IPS DF 4.7 (cell line): Measurements from ENCODE around the gene FAM47E.
"Not testable (repeated sequence)": the region's sequence is repeated elsewhere in the genome, so short reads cannot be mapped to it uniquely, and the experiment has no call there.

ENCODE experiments used
- DNase-seq: peaks from one replicate; pipeline ENCODE4 v3.0.0-alpha.2; 2013; ENCODE audit warnings: low spot score; ENCODE audit errors: extremely low read depth

FAM47E gene

DNA sequence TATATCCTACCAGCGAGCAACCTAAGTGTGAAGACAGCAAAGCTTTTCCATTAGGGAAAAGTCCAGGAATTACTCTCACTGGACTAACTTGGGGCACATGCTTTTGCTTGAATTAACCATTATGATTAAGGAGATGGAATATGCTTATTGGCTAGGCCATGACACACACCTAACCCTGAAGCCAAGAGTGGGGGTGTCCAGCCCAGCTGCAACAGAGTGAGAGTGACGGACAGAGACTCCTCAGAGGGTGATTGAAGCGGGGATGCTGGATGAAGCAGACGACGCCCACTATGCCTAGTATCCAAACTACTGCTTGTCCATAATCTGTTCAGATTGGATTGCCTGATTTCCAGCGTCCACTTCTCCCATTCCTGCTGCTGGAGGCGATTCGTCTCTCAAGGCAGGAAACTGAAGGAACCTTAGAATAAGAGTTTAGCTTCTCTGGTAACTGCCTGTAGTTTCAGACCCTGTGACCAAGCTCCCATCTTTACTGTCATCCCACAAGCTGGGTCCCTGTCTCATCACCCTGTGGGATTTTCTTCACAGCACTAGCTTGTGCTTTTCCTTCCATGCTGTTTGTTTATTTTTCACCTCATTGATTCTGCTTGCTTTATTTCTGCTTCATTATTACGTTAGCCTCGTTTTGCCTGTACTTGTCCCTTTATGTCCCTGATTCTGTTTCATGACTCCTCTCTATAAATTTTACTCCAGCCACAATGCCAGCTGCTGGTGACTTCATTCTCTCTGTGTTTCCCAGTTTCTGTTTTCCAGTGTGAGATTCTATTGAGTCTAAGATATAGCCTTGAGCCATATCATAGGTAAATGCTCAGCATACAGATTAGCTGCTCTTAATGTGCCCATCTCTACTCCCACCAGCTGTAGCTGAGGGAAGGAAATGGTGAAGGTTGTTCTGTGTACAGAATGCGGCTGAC, 19.0 kb downstream of the FAM47E start:
- DNase-seq, result no peak

DNA sequence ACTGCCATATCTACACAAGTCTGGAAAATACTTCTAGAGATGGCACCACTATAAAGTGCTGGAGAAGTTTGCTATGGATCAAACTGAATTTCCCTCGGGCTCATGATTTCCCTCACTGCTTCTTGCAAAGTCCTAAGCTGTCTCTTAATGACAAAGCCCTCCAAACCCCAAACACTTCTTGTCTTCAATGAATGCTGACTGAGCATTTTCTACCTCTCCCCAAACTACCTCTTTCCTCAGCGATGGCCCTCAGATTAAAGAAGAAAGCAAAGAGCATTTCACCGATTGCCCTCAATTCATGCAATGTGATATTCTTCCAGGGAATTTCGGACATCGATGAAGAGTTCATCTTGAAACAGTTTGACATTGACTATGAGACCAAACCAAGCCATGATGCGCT, 19.7 kb downstream of the FAM47E start:
- DNase-seq, result no peak

DNA sequence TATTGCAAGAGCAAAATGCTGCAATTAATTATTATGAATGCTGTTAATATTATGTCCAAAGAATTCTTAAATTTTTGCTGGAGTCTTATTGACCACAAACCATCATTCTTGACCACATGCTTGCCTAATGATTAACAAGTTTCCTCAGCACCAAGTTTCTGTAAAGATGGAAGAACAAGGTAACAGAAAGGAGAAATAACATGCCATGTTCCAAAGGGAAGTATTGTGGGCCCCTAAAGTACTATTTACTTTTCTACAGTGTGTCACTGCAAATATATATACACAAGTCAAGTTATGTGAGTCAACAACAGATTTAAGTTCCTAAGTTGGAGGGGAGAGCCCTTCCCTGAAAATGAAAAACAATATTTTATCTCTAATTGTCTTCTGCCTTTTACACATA, 20.6 kb downstream of the FAM47E start:
- DNase-seq, result no peak

DNA sequence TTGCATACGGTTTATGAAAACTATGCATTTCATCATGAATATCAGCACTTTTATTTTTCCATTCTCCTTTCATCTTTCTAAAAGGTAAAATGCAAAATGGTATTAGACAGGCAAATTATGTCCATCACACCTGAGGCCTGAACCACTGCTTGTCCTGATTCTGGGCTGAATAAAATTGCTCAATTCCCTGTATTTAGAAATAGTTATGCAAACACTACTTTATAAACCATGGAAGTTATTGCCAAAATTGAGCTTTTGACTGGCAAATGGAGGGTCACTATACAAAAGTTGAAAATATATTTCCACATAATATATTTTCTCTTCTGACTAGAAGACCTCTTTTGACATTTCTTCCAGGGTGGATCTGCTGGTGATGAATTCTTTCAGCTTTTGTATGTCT, 21.1 kb downstream of the FAM47E start:
- DNase-seq, result no peak

DNA sequence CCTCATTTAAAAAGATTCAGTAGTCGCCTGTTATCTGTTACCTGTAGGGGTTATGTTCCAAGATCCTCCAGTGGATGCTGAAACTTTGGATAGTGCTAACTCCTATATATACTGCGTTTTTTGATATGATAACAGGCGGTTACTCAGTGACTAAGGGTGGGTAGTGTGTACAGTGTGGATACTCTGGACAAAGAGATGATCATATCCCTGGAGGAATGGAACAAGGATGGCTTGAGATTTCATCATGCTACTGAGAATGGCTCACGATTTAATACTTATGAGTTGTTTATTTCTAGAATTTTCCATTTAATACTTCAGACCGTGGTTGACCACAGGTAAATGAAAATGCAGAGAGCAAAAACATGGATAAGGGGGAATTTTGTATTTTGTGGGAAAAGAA, 21.5 kb downstream of the FAM47E start:
- no peak for DNase-seq

DNA sequence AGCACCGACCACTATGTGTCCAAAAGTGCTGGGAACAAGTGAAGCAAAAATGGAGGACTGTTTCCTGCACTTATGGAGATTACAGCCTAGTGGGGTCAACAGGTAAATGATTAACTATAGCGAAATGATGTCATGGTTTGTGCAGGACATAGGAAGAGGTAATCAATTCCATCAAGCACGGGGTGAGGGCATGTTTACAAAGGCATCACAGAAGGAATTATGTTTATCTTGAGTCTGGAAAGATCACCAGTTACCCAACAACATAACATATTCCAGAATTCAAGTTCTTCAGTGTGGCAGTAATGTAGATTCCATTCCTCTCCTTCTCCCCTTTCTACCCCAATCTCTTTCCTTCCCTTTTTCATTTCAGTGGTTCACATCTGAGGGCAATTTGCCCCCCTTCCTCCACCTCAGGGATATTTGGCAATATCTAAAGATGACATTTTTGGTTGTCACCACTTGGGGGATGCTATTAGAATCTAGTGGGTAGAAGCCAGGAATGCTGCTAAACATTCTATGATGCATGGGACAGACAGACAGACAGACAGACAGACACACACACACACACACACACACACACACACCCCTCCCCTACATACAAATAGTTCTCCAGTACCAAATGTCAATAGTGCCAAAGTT, 24.1 kb downstream of the FAM47E start:
- no peak for DNase-seq

DNA sequence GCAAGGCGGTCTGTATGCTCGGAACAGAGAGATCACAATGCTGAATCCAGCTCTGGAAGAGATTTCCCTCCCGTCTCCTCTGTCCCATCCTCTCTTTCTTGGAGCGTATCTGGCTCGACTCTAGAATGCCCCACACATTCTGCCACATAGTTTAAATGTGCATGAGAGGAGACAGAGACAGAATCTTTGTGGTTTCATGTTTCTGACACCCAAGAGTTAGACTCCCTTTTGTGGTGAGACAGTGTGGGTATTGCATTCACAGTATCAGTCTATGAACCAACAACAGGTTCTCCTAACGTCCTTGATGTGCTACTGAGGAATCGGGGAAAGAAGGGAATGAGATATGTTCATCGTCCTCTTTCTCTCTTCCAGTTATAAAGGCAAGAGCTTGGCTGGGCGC, 25.3 kb downstream of the FAM47E start:
- no peak for DNase-seq

DNA sequence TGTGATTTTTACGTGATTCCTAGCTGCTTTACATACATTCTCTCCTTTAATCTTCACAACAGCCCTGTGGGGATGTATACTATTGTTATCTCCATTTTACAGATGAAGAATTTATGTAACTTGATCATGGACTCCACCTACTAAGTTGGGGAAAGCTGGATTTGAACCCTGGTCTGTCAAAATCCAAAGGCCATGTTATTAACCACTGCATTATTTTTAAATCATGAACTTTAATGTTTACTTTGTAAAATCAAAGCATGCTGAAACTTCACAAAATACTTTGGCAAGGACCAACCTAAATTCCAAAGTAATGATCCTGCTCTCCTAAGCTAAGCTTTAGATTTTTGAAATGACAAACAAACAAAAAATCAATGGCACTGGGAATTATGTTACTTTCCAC, 26.1 kb downstream of the FAM47E start:
- DNase-seq, result no peak

DNA sequence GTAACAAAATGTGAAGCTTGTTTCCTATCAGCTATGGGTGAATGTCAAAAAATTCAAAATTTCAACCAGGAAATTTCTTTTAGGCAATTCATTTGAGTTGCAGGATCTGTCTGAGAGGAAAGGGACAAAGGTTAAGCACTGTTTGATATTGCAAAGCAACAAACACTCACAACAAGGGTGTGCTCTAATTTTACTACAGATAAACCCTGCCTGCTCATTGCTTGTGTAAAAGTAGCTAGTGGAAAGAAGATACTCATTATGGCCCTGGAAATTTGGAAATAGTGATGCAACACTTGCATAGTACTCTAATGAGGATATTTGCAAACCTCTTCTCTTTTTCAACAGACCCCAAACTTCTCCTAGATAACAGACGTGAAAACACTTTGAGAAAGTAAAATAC, 27.1 kb downstream of the FAM47E start:
- DNase-seq, result no peak

DNA sequence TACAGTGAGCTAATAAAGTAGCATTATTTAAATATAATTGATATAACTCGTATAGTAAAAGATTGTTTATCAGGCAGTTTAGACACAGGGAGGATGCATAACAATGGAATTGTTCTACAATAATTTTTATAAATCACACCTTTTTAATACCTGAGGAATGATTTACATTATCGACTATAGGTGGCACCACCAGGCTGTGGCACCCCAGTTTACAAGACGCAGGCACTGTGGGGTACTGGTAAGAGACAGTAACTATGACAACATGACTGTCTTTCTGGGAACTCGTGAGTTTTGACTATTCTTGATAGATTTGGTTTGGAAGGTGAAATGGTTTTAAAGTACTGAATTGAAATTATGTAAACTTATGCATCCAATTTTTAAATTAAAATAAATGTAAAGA, 27.9 kb downstream of the FAM47E start:
- no peak for DNase-seq

DNA sequence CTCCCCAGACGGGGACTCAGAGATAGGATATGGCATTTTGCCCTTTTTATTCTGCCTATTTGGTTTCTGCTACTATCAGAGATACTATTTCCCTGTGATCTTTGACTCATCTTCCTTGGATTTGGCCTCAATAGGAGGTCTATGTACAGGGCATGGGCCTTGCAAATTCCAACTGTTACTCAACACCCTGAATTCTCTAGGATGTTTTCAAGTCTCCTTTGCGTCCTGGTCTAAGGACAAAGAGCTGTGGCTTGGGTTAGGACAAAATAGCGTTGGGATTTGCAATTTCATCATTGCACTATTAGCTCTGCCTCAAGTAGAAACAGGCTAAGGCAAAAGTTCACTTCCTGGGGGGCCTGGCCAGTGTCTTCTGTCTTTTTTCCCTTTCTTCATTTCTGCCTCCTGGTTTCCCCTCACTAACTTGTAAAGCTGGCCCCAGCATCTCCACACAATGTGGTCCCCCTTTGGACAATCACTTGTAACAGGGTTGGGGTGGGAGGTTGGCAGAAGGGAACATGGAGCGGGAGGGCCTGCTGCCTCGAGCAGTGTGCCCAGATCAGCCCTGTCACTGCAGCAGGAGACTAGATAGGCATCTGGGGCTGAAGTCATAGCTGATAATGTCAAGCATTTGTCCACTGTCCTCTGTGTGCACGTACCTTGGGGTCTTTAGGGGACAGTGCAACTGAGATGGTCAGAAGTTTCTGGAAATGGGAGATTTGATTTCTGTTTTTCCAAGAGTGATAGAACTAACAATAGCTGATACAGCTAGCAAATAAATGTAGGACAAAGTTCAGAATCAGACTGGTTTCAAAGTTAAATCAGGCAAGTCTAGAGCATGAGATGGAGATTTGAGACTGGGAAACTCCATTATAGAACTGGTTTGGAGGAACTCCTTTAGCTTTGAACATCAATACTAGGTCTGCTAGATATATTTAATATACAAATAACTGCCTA, 29.2 kb downstream of the FAM47E start:
- no peak for DNase-seq

DNA sequence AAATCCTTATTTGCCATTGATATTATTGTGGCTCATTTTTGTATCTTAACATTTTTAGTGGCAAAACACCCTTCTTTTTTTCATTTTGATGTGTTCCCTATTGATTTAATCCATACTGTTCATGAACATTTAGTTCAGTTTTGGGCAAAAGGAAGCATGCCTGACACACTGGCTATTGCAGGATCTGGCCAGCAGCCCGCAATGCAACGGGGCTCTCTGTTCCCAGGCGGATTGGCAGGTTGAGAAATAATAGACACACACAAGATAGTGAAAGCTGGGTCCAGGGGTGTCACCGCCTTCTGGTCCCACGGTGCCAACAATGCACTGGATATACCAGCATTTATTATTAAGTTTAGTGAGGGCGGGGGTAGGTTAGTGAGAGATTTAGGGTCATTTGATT, 30.1 kb downstream of the FAM47E start:
- DNase-seq, result not testable (repeated sequence)

DNA sequence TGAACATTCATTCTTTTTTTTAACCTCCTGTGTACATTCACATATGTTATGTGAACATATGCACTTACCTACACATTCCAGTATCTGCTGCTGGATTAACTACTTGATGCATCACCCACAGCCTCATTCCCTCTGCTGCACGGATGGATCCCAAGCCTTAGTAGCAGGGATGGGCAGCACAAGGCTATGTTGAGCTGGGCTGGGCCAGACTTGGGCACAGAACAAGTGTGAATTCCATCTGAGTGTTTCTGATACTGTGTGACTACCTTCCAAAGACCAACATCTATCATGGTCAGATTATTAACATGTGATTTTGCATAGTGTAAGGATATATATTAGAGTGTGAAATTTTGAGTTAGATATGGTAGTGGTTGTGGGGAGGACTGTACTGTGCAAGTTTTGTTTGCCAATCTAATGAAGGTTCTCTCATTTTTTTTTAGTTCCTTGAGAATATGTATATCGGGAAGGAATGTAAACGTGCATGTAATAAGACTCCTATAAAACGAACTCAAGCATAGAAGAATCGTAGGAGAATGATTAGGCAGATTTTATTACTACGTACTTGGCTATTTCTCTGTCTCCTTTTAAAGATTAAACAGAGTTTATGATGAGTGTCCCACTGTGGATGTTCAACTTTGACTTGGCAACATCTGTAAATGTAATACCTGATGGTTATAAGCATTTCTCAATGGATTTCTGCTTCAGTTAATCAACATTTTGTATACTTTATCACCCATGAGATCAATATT, 31.6 kb downstream of the FAM47E start:
- no peak for DNase-seq

DNA sequence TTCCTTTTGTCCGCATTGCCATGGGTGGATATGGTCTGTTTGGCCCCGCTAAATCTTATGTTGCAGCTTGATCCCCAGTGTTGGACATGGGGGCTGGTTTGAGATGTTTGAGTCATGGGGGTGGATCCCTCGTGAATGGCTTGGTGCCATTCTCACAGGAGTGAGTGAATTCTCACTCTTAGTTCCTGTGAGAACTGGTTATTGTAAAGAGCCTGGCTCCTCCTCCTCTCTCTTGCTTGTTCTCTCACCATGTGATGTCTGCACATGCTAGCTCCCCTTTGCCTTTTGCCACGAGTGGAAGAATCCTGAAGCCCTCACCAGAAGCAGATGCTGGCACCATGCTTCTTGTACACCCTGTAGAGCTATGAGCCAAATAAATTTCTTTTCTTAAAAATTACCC, 32.4 kb downstream of the FAM47E start:
- DNase-seq, result no peak

DNA sequence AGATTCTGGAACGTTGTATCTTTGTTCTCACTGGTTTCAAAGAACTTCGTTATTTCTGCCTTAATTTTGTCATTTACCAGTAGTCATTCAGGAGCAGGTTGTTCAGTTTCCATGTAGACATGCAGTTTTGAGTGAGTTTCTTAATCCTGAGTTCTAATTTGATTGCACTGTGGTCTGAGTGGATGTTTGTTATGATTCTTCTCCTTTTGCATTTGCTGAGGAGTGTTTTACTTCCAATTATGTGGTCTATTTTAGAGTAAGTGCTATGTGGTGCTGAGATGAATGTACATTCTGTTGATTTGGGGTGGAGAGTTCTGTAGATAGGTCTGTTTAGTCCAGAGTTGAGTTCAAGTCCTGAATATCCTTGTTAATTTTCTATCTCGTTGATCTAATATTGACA, 36.3 kb downstream of the FAM47E start:
- DNase-seq, result not testable (repeated sequence)

DNA sequence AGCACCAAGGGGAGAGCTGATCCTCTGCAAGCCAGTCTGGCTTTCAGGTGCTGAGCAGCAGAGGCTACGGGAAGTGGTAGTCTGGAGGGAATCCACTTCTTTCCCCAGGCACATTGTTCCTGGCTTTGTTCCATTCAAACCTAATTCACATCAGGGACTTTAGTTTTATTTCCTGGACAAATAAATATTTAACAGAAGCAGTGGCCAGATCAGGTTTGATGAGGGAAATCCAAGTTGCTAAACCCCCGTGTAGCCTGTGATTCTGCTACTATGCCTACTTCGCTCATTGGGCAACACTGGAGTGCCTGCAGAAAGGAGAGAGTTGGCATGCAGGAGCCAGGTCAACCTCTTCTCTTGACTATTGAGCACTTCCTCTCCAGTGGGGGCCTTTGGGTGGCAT, 41.2 kb downstream of the FAM47E start:
- no peak for DNase-seq

DNA sequence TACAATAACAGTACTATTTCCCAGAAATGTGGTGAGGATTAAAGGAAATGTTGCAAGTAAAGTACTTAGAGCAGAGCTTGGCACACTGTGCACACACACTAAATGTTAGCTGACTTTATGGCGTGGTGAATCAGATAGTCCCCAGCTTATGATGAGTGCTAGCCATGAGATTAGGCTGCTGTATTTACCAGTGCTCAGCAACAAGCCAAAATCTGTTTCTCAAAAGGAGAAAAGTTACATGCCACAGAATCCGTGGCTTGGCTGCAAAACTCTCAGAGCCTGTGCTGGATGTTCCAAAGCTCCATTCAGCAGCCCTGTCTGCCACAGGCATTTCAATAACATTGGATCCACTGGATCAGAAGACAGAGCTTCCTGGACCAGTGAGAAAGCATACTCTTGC, 42.3 kb downstream of the FAM47E start:
- DNase-seq, result no peak

DNA sequence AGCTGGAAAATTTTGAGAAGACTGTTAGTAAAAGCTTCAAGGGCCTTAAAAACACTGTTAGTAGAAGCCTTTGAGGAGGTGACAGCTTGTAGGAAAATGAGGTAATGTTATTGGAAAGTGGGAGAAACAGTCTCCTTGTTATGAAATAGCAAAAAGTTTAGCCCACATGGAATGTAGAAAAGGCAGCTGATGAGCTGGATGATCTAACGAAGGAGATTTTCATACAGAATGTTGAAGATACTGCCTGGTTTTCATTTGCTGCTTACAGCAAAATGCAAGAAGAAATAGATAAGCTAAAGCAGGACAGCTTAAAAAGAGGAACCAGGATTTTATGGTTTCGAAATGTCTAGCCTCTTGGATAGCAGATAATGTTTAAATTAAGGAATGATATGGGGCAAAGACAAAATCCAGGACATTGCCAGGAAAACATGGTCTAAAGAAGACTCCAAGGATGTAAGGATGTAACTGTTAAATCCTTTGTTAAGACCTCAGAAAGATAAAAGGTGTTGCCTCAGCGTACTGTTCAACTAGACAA, 44.8 kb downstream of the FAM47E start:
- DNase-seq, result no peak

DNA sequence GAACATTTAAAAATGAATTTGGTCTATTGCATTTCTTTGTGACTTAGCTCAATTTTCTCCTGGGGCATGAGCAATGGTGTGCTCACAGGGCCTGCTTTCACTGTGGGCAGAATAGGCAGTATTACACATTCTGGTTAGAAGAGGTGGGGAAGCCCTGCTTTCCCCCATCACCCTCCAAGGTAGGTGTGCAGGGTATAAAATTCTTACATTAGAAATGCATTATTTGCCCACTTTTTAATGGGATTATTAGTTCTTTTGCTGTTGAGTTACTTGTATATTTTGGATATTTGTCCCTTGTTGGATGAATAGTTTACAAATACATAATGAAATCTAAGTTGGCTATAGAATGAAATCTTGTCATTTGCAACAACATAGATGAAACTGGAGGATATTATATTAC, 46.7 kb downstream of the FAM47E start:
- no peak for DNase-seq

DNA sequence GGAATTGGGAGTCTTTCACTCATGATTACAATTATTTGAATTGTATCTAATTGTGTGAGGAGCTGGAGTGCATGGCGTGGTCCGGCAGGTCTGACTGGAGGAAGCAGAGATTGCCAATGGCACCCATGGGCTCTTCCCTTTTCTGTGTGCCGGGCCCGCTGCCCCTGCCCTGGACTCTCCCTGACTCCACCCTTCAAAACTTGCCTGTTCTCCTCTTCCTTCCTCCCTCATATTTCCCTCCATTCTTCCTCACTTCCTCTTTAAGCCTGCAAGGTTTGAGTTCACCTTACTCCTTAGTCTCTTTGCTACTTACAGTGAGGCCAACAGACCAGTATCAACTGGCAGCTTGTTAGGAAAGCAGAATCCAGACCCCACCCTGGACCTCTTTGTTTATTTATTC, 48.5 kb downstream of the FAM47E start:
- no peak for DNase-seq
